Sigmoid colon (tissue), 7 donors: ENCODE data around the gene RIPOR1. TPM values are rescaled to one million over a fixed set of nuclear protein-coding genes. Genes with fewer than 3 reads are reported as not detected.

ENCODE experiments used
- DNase-seq: peaks from one replicate; pipeline ENCODE4 v3.0.0-alpha.2; 2019
- H3K27ac ChIP-seq, 4 donors: fragments of 200-600 bp; sonication (generic); one replicate each; pipeline ENCODE4 v1.5.1; 2016 to 2019; ENCODE audit warnings: mild to moderate bottlenecking in 1 of 4
- H3K27me3 ChIP-seq, 3 donors: fragments of 200-600 bp; sonication (generic); one replicate each; pipeline ENCODE4 v1.5.1; 2019; ENCODE audit warnings: mild to moderate bottlenecking in 1 of 3
- H3K36me3 ChIP-seq, 4 donors: fragments of 200-600 bp; sonication (generic); one replicate each; pipeline ENCODE4 v1.5.1; 2016 to 2019
- H3K4me1 ChIP-seq, 4 donors: fragments of 200-600 bp; sonication (generic); one replicate each; pipeline ENCODE4 v1.5.1; 2017 to 2019
- H3K4me3 ChIP-seq, 4 donors: fragments of 200-600 bp; sonication (generic); one replicate each; pipeline ENCODE4 v1.5.1; 2017 to 2019; ENCODE audit warnings: mild to moderate bottlenecking in 2 of 4, moderate library complexity in 1 of 4
- H3K9me3 ChIP-seq, 4 donors: fragments of 200-600 bp in 3 of 4; sonication (generic) in 3 of 4; one replicate each; pipeline versions ENCODE4 v1.5.1 to v1.6.1; 2013 to 2019
- CTCF ChIP-seq, 4 experiments: fragments of 450-650 bp in 3 of 4; fragments of 200-600 bp in 1 of 4; IDR thresholded peaks; one replicate each; pipeline ENCODE4 v1.5.1; 2016 to 2019; ENCODE audit warnings: antibody characterized with exemption in 4 of 4, mild to moderate bottlenecking in 3 of 4, moderate library complexity in 2 of 4
- EP300 ChIP-seq, 4 donors: sonication (generic); formaldehyde crosslinking; IDR thresholded peaks; one replicate each; pipeline ENCODE4 v1.6.1; 2017; ENCODE audit warnings: antibody characterized with exemption in 4 of 4
- POLR2A ChIP-seq, 2 donors: fragments of 450-650 bp; IDR thresholded peaks; one replicate each; pipeline ENCODE4 v1.6.1; 2016; ENCODE audit warnings: antibody characterized with exemption in 2 of 2, mild to moderate bottlenecking in 2 of 2, moderate library complexity in 2 of 2
- POLR2AphosphoS5 ChIP-seq, 4 donors: sonication (generic); formaldehyde crosslinking; IDR thresholded peaks; one replicate each; pipeline ENCODE4 v1.6.1; 2017; ENCODE audit warnings: antibody characterized with exemption in 4 of 4
- WGBS, 2 donors: extraction: QIAGEN DNeasy Blood & Tissue Kit; methylation state at CpG; one replicate each; pipeline ENCODE4 v1.1.7; 2013; 5-methylcytosine and 5-hydroxymethylcytosine counted together
- intact Hi-C: fragments of 100-400 bp; cut with DNase I; formaldehyde crosslinking; loops from one replicate; pipeline ENCODE4 v1.15.1; 2023
- polyA plus RNA-seq, 3 donors: library from polyadenylated mRNA; stranded (reverse); fragments of 200-250 nt; gene quantifications; one replicate each; pipeline ENCODE4 v1.2.3, GENCODE V29; 2013
- total RNA-seq, 4 donors: library from RNA; depleted of rRNA; stranded (reverse); fragments of >200 nt; gene quantifications; one replicate each; pipeline ENCODE4 v1.1.0, GENCODE V29; 2016
- donor health status: healthy with polysubstance abuse.
- donor health status: Bipolar disorder and iron deficiency.
- donor health status: healthy.

The RIPOR1 gene
- total and polyA plus RNA-seq, 7 donors = 10.2 to 60.9 (median 26.7) TPM

- no peaks in the 10 kb centered on the region for H3K27me3 ChIP-seq
- 74 to 81% methylated on average over 11 of the region's 11 CpGs for WGBS, 2 donors
- no peaks in the 10 kb centered on the region for H3K36me3 ChIP-seq
- intact Hi-C loops = loop anchor here (10.0 kb wide), 3 partner anchors 279 to 409 kb away; partner anchors contain the start of genes CENPT, CTRL, NUTF2 and PSMB10
- peaks cover 0 to 24% (median 14%) of the 10 kb centered on the region in 4 donors for H3K4me1 ChIP-seq
- H3K4me3 ChIP-seq = no peak overlapping the region
- TF ChIP-seq POLR2A (IDR thresholded peaks at IDR 0.05) (no peak), EP300 (IDR thresholded peaks at IDR 0.05) (no peak), POLR2AphosphoS5 (IDR thresholded peaks at IDR 0.05) (no peak)
- no peak for DNase-seq
- no peaks in the 10 kb centered on the region for H3K9me3 ChIP-seq
- no peak overlapping the region for H3K27ac ChIP-seq
Measured at GRCh38 chr16:67525176-67525860, 3.3 kb upstream of the RIPOR1 start.

- no peaks in the 10 kb centered on the region for H3K36me3 ChIP-seq
- no peak overlapping the region for H3K4me3 ChIP-seq
- H3K4me1 ChIP-seq = peaks cover 0 to 34% (median 21%) of the 10 kb centered on the region in 4 donors
- TF ChIP-seq EP300 (IDR thresholded peaks at IDR 0.05) (no peak), CTCF (IDR thresholded peaks at IDR 0.05) (no peak), POLR2A (IDR thresholded peaks at IDR 0.05) (no peak), POLR2AphosphoS5 (IDR thresholded peaks at IDR 0.05) (no peak)
- WGBS, 2 donors = 88% methylated on average over 3 of the region's 3 CpGs
- intact Hi-C loops = loop anchor here (10.0 kb wide), 3 partner anchors 279 to 409 kb away; partner anchors contain the start of genes CENPT, CTRL, NUTF2 and PSMB10
- DNase-seq = no peak
- no peak overlapping the region for H3K27ac ChIP-seq
- no peaks in the 10 kb centered on the region for H3K27me3 ChIP-seq
- no peaks in the 10 kb centered on the region for H3K9me3 ChIP-seq
Measured at GRCh38 chr16:67526149-67526791, 2.4 kb upstream of the RIPOR1 start.

- TF ChIP-seq POLR2AphosphoS5 (IDR thresholded peaks at IDR 0.05) (peak in 3 of 4 donors; percentile 24 to 72 (median 68)), CTCF (IDR thresholded peaks at IDR 0.05) (no peak), POLR2A (IDR thresholded peaks at IDR 0.05) (no peak), EP300 (IDR thresholded peaks at IDR 0.05) (no peak)
- no peaks in the 10 kb centered on the region for H3K9me3 ChIP-seq
- WGBS, 2 donors = 1% methylated on average over 65 of the region's 65 CpGs
- no peak for DNase-seq
- intact Hi-C loops = loop anchor here (2.0 to 10.0 kb wide), 4 partner anchors 132 to 406 kb away; partner anchors contain the start of genes ACD, CENPT, CTRL and NUTF2
- peak overlapping the region; percentile 60 to 98 (median 76) for H3K4me3 ChIP-seq
- peak overlapping the region; percentile 86 to 97 (median 94) for H3K27ac ChIP-seq
- H3K27me3 ChIP-seq = no peaks in the 10 kb centered on the region
- peaks cover 0 to 38% (median 24%) of the 10 kb centered on the region in 4 donors for H3K4me1 ChIP-seq
- no peaks in the 10 kb centered on the region for H3K36me3 ChIP-seq
Measured at GRCh38 chr16:67528870-67529581, 397 bp downstream of the RIPOR1 start.

GRCh38 chr16:67529582-67530012 lies 968 bp downstream of the RIPOR1 start:
- Histone ChIP-seq H3K4me3 (peak overlapping the region; percentile 60 to 98 (median 76)), H3K27ac (peak overlapping the region; percentile 86 to 97 (median 94)), H3K4me1 (peaks cover 0 to 38% (median 24%) of the 10 kb centered on the region in 4 donors), H3K27me3 (no peaks in the 10 kb centered on the region), H3K36me3 (no peaks in the 10 kb centered on the region), H3K9me3 (no peaks in the 10 kb centered on the region)
- no peak for DNase-seq
- intact Hi-C loops = loop anchor here (2.0 to 10.0 kb wide), 4 partner anchors 131 to 405 kb away; partner anchors contain the start of genes ACD, CENPT, CTRL and NUTF2
- TF ChIP-seq POLR2A (IDR thresholded peaks at IDR 0.05) = no peak
- TF ChIP-seq CTCF (IDR thresholded peaks at IDR 0.05) = no peak
- TF ChIP-seq EP300 (IDR thresholded peaks at IDR 0.05) = no peak
- no peak for TF ChIP-seq POLR2AphosphoS5 (IDR thresholded peaks at IDR 0.05)
- 8 to 17% methylated on average over 16 of the region's 16 CpGs for WGBS, 2 donors
